GM19193 (cell line): Measurements from ENCODE around the gene C1QTNF9.

ENCODE experiments used
- POLR2A ChIP-seq: IDR thresholded peaks from 4 replicates; pipeline ENCODE4 v1.6.1; 2011; ENCODE audit not compliant: insufficient read depth, insufficient read length; ENCODE audit errors: extremely low read depth

The C1QTNF9 gene

DNA sequence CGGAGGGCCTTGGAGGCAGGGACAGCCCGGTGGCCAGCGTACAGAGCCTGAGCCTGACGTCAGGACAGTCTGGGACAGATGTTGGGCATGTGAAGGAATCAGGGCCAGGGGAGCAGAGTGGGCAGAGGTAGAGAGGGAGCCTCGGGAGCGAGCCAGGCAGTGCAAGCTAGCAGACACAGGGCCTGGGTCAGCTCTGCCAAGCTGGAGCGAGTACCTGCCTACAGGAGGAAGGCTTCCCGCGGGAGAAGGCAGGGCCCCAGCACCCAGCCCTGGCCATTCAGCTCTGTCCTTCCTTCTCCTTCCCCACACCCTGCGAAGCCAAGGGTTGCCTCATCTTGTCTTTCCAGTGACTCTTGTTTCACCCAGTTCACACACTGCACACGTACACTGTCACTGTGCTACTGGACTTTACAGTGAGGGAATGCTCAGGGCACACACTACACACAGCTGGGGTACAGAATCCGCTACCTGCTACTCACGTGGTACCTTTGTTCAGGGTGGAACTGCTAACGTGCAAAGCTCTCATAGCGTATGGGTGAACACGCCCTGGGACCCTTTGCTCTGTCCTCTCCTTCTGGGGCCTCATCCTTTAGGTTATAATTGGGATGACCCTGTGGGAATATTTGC lies 9.8 kb upstream of the C1QTNF9 start:
- no peak for TF ChIP-seq POLR2A

DNA sequence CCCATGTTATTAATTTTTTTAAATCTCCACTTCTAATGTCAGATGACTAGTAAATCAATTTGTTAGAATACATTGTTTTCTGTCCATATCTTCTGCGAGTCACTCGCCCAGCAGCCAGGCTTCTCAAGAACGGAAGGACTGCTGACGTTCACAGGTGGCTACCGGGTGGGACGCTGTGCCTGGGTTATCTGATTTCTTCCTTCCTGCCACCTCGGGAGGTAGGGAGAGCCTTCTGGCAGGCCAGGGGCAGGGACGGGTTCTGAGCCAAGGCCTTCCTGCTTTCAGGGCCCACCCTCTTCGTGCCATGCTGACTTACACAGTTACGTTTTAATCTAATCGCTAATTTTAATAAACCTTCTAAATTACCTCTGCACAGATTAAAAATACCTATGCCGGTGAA lies 7.9 kb upstream of the C1QTNF9 start:
- no peak for TF ChIP-seq POLR2A

DNA sequence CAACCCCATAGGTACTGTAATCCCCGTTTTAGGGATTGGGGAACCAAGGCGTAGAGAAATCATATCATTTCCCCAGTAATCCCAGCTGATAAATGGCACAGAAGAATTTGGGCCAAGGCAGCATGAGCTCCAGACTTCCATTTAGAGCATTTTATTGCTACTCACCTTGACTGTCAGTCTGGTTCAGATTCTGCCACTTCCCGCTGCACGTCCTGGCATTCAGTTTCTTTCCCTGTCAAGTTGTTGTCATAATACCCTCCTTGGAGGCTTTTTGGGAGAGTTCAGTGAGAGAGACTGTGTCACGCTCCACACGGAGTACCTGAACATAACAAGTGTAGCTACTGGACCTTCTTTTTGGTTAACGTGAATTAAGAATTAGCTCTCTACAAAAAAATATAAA lies 7.5 kb upstream of the C1QTNF9 start:
- no peak for TF ChIP-seq POLR2A

DNA sequence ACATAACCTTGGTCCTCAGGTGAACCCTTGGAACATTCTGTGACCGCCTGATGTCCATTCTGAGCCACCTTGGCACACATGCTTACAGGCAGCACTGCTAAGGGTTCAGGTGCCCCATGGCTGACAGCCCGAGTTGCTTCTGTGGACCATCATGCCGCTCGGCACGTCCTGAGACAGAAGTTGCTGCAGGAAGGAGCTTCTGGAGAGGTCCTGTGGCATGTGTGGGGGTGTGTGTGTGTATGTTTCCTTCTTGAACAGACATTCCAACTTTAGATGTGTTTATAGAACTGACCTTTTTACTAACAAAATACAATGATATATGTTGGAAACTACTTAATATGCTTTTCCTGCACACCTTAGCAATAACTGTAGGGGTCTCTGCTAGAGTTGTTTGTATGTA lies 4.8 kb upstream of the C1QTNF9 start:
- no peak for TF ChIP-seq POLR2A

DNA sequence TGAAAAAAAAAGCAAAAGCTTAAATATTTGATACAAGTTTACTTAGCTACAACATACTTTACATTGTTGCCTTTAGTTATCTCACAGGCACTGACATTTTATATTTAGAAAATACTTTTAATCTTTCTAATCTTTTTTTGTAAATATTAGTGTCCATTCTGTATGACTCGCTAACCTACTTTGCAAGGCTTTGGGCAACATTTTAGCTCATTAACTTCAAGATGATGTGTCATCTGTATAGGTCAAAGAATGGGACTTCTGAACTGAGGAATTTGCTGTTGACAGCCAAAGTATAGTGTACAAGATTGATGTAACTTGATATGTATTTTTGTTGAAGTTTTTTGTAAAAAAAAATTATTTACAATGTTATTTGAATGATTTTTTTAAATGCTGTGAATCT lies 2.7 kb upstream of the C1QTNF9 start:
- no peak for TF ChIP-seq POLR2A

DNA sequence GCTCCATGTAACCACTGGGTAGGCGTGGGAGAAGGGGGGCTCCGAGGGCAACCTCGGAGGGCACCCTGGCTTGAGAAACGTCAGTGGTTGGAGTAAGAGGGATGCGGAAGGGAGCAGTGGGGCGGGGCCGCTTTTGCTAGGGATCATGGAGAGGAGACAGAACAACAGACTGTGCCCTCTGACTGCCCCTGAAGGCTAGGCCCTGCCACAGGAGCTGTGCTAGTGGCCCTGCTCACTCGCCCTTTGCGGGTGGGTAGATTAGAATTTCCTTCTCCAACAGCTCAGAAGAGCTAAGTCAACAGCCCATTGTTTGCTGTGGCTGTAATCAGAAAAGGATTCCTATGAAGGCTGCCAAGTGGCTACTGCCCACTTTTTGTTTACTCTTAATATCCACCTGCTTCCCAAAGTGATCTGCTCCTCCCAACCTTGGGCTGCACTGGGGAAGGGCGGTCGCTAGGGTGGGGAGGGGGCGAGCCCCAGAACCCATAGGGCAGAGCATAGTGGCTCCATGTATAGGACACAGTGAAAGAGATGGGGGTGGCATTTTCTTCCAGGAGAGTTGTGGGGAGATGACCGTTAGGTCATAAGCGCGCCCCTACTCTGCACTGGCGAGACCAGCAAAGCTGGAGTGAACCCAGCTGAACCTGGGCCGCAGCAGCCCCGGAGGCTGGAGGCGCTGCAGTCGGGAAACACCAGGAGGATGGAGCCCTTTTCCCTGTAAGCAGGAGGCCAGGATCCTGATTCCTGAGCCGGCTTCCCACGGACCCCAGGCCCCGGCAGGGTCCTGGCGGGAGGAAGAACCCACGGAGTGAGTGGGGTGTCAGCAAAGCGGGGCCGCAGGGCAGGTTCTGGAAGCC lies 1.9 kb upstream of the C1QTNF9 start:
- no peak for TF ChIP-seq POLR2A

DNA sequence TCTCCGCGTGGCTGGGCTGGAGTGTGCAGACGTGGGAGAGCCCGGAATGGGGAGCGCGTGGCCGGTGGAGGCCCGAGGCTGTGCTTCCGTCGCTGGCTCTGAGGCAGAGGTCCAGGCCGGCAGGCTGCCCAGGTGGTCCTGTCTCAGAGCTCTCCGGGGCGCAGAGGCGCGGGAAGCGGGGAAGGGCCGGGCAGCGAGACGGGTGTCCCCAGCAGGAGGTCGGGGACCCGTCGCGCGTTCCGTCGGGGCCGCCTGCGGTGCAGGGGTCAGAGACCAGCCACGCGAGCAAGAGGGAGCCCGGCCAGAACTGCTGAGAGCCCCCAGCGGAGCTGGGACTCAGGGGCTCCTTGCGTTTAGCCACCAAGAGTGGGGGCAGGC lies 1.3 kb upstream of the C1QTNF9 start:
- TF ChIP-seq POLR2A: no peak

DNA sequence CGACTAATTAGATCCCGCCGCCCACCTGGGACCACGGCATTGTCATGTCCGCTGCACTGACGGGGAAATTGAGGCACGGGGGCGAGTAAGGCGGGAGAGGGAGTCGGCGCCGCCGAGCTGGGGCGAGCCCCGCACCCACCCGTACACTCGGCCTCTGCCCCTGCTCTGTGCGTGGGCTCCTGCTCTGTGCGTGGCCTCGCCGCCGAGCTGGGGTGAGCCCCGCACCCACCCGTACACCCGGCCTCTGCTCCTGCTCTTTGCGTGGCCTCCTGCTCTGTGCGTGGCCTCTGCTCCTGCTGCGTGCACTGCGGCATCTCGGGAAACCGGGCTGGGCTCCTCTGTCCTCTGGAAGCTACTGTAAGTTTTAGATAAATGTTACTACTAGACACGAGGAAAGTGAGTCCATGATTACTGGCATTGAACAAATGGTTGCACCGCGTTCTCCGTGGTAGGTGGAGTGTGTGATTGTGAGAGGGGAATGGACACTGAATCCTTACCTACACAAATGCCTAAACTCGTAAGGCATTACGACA lies 826 bp upstream of the C1QTNF9 start:
- TF ChIP-seq POLR2A: no peak

DNA sequence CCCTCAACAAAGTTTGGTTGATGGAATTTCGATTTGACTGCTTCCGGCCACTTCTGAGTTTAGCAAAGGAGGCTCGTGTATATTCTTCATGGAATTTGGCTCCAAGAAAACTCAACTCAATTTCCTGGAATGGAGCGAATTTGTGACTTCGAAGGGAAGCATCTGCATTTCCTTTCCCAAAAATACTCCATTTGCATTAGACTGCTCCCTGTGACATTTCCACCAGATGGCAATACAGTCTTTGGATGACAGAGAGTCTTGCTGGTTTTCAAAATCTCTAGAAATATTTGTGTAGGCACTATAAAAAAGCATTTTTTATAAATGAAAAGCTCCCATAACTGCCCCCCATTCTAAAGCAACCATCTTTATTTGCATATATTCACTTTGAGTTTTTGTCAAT lies 4.1 kb downstream of the C1QTNF9 start:
- no peak for TF ChIP-seq POLR2A

DNA sequence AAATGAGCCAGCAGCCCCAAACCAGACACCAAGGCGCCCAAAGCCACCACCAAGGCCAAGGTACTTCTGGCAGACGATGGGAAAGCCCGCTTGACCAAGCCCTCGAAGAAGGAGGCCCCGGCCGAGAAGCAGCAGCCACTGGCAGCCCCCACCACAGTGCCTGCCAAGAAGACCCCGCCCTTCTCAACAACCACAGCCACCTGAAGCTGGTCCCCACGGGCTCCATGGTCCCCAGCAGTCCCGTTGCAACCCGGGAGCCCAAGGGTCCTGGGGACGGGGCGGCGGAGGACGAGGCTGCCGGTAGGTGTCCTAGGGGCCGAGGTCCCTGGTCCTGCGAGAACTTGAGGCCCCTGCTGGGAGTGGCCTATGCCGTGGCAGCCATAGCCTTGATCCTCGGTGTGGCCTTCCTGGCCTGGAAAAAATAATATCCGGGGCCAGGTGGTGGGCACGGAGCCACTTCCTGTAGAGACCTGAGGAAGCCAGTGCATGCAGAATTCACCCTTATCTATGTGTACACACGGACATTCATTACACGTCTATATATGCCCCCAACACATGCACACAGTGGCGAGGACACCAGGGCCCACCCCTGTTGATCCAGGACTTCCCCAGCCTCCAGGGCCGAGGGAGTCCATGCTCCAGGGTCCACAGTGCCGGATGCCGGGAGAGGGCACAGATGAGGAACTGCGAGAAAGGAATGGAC lies 13.8 kb downstream of the C1QTNF9 start:
- TF ChIP-seq POLR2A: no peak

DNA sequence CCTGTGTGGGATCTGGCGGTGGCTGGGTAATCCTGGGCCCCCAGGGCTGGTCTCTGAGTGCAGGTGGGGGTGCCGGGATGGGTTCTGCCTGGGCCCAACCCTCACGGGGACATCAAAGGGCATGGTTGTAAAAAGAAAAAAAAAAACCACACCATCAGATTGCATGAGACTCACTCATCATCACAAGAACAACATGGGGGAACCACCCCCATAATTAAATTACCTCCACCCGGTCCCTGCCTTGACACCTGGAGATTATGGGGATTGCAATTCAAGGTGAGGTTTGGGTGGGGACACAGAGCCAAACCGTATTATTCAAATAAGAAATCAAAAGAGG lies 14.3 kb downstream of the C1QTNF9 start:
- TF ChIP-seq POLR2A: no peak

DNA sequence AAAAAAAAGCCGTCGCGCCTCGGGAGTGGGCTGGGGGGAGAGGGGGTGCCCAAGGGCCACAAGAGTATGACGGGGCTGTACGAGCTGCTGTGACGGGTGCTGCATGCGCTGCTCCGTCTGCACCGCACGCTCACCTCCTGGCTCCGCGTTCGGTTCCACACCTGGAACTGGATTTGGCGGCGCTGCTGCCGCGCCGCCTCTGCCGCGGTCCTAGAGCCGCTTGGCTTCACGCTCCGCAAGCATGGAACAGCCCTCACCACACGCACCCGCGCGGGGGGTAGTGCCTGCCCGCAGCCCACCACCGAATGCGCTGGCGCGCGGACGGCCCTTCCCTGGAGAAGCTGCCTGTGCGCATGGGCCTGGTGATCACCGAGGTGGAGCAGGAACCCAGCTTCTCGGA lies 18.8 kb downstream of the C1QTNF9 start:
- TF ChIP-seq POLR2A: no peak

DNA sequence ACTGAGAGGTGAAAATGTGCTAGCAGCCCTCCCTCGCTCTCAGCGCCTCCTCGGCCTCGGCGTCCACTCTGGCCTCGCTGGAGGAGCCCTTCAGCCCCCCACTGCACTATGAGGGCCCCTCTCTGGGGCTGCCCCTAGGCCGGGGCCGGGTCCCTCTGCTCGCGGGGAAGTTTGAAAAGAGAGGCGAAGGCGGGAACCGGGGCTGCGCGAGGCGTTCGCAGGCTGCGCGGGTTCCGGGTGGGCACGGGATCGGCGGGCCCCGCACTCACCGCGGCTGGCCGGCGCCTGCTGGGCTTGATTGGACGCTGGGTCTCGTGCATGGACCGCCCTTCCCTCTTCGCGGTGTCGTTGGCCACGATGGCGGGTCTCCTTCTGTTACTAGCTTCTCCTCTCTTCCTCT lies 29.3 kb downstream of the C1QTNF9 start:
- no peak for TF ChIP-seq POLR2A

DNA sequence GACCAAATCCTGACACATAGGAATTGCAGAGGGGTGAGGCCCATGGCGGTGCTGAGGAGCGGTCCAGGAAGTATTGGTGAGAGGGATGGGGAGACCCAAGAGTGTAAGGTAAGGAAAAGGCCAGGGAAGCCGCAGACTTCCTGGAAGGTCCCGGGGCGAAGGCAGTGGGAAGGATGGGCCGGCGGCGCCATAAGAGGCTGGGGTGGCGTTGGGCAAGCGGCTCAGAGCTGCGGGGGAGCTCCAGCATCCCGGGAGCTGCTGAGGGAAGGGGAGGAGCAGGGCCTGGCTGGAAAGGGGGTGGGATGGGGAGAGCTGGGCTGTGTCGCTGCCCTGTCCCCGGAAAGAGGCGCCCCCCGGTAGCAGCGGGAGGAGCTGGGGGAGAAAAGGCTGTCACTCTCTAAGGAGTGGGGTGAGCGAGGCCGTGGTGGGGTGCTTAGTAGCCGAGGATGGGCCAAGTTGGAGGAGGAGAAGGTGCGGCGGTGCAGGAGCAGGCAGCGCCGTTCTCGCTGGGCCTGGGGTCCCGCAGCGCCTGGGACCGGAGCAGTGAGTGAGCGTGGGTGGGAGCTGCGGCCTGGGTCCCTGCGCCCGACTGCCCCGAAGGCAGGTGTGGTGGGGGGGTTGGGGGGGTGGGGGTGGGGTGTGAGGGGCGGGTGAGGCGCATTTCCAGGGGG lies 30.7 kb downstream of the C1QTNF9 start:
- no peak for TF ChIP-seq POLR2A

DNA sequence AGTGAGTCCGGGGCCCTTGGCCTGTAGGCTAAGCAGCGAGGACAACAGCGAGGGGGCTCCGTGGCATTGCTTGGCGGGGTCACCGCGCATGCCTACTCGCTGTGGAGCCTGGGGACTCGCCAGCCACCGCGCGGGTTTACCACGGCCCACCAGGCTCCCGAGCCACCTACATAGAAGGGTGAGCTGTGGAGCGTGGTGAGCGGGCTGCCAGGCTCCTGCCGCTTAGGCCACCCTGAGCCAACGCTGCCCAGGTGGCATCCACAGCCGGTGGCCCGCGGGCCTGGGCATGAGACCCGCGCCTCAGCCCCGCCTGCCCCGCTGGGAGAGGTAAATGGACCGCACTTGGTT lies 31.2 kb downstream of the C1QTNF9 start:
- TF ChIP-seq POLR2A: no peak
